Right lobe of liver (tissue), 6 donors: ENCODE data around the gene PITPNM3. TPM values are rescaled to one million over a fixed set of nuclear protein-coding genes. Genes with fewer than 3 reads are reported as not detected.
A peak's percentile ranks its signal among the peaks of the same experiment; 100 is the strongest.

ENCODE experiments used
- ATAC-seq, 4 donors: fragments of 200-7000 bp; cut with Tn5 transposase; one replicate each; pipeline ENCODE4 v1.9.1; 2020; ENCODE audit warnings: mild to moderate bottlenecking in 4 of 4, moderate library complexity in 4 of 4
- DNase-seq, 3 donors: peaks; one replicate each; pipeline ENCODE4 v3.0.0-alpha.2; 2020
- H3K27ac ChIP-seq, 3 donors: fragments of 200-600 bp; one replicate each; pipeline ENCODE4 v1.8.0; 2022
- H3K27me3 ChIP-seq, 2 donors: fragments of 200-600 bp; one replicate each; pipeline ENCODE4 v1.8.0; 2022
- H3K36me3 ChIP-seq, 4 donors: fragments of 200-600 bp; sonication (generic) in 1 of 4; one replicate each; pipeline versions ENCODE4 v1.5.1 to v1.8.0; 2017 to 2022; ENCODE audit warnings: control low read depth in 1 of 4
- H3K4me1 ChIP-seq, 4 donors: fragments of 200-600 bp; sonication (generic) in 1 of 4; one replicate each; pipeline versions ENCODE4 v1.5.1 to v1.8.0; 2017 to 2022; ENCODE audit warnings: control low read depth in 1 of 4
- H3K4me3 ChIP-seq, 3 donors: fragments of 200-600 bp; one replicate each; pipeline ENCODE4 v1.8.0; 2022
- H3K9me3 ChIP-seq, 4 donors: fragments of 200-600 bp; sonication (generic) in 1 of 4; one replicate each; pipeline versions ENCODE4 v1.5.1 to v1.8.0; 2017 to 2022; ENCODE audit warnings: control low read depth in 1 of 4
- CTCF ChIP-seq, 4 donors: fragments of 200-600 bp in 3 of 4; fragments of 450-650 bp in 1 of 4; IDR thresholded peaks; one replicate each; pipeline versions ENCODE4 v1.5.1 to v1.8.0; 2016 to 2022; ENCODE audit warnings: antibody characterized with exemption in 4 of 4, mild to moderate bottlenecking in 2 of 4
- POLR2A ChIP-seq: fragments of 450-650 bp; IDR thresholded peaks from one replicate; pipeline ENCODE4 v1.6.1; 2017; ENCODE audit warnings: antibody characterized with exemption, mild to moderate bottlenecking
- WGBS: methylation state at CpG from one replicate; pipeline ENCODE4 v1.1.6; 2018; ENCODE audit warnings: low coverage, low lambda C conversion rate; ENCODE audit not compliant: insufficient coverage; ENCODE audit errors: missing lambda C conversion rate; 5-methylcytosine and 5-hydroxymethylcytosine counted together
- intact Hi-C, 2 donors: fragments of 100-400 bp; cut with DNase I; formaldehyde crosslinking; loops; one replicate each; pipeline versions ENCODE4 v1.11.2 to v1.14.1; 2022
- total RNA-seq, 6 experiments: library from RNA; depleted of rRNA in 2 of 6; stranded (reverse); fragments of >200 nt in 2 of 6; fragmentation: NEBNext Ultra II Directional in 3 of 6; extraction: Animal tissue kit (Norgen Biotek cat#: 25700) in 3 of 6; gene quantifications; one replicate each; pipeline versions ENCODE4 v1.1.0 to v1.2.4, GENCODE V29; 2016 to 2023
- donor health status: DM: no; HTN: yes; CAD: no.
- donor health status: DM: no; HTN: no; CAD: no.
- donor health status: DM: no; HTN: no; CAD: no.
- donor health status: DM: no; HTN: yes; CAD: no.
- donor health status: DM: no; HTN: yes; CAD: no.

The PITPNM3 gene
- total RNA-seq, 6 experiments from 2014 or later: 0.91 to 3.8 (median 1.2) TPM

GRCh38 chr17:6560496-6560895 is 4.1 kb upstream of the PITPNM3 start:
- no peak for TF ChIP-seq CTCF (IDR thresholded peaks at IDR 0.05)
- DNase-seq (no peak), ATAC-seq (no peak)
- intact Hi-C loops: no loop called here
- Histone ChIP-seq H3K9me3 (no peaks in the 10 kb centered on the region), H3K36me3 (no peaks in the 10 kb centered on the region), H3K4me3 (no peak overlapping the region), H3K27me3 (no peaks in the 10 kb centered on the region), H3K27ac (no peak overlapping the region), H3K4me1 (peaks cover 0 to 6% (median 0%) of the 10 kb centered on the region in 4 donors)
- 59% methylated on average over 3 of the region's 3 CpGs for WGBS

- no peak overlapping the region for H3K27ac ChIP-seq
- H3K9me3 ChIP-seq: no peaks in the 10 kb centered on the region
- peak in 1 of 3 donors; percentile 25 for DNase-seq
- no peaks in the 10 kb centered on the region for H3K36me3 ChIP-seq
- TF ChIP-seq POLR2A (no peak), CTCF (IDR thresholded peaks at IDR 0.05) (no peak)
- H3K4me1 ChIP-seq: peaks cover 0 to 6% (median 0%) of the 10 kb centered on the region in 4 donors
- WGBS: 100% methylated on average over 3 of the region's 5 CpGs
- no peak overlapping the region for H3K4me3 ChIP-seq
- H3K27me3 ChIP-seq: no peaks in the 10 kb centered on the region
- ATAC-seq: no peak
- intact Hi-C loops: no loop called here
Observed at GRCh38 chr17:6559753-6560215, 3.4 kb upstream of the PITPNM3 start.

- no peaks in the 10 kb centered on the region for H3K27me3 ChIP-seq
- H3K4me1 ChIP-seq: peaks cover 0 to 6% (median 0%) of the 10 kb centered on the region in 4 donors
- no peak overlapping the region for H3K27ac ChIP-seq
- intact Hi-C loops: no loop called here
- peak; percentile 22 to 53 (median 31) for ATAC-seq
- no peak for TF ChIP-seq POLR2A
- no peak for TF ChIP-seq CTCF (IDR thresholded peaks at IDR 0.05)
- H3K9me3 ChIP-seq: no peaks in the 10 kb centered on the region
- WGBS: 90% methylated on average over 5 of the region's 11 CpGs
- no peak overlapping the region for H3K4me3 ChIP-seq
- no peaks in the 10 kb centered on the region for H3K36me3 ChIP-seq
- peak in 2 of 3 donors; percentile 14 to 27 for DNase-seq
Observed at GRCh38 chr17:6558932-6559752, 2.8 kb upstream of the PITPNM3 start.

- Histone ChIP-seq H3K4me1 (peaks cover 0 to 6% (median 0%) of the 10 kb centered on the region in 4 donors), H3K9me3 (no peaks in the 10 kb centered on the region), H3K4me3 (no peak overlapping the region), H3K36me3 (no peaks in the 10 kb centered on the region), H3K27me3 (no peaks in the 10 kb centered on the region), H3K27ac (no peak overlapping the region)
- TF ChIP-seq CTCF (IDR thresholded peaks at IDR 0.05): no peak
- intact Hi-C loops: no loop called here
- no CpG with 5 or more reads among the region's 6 CpGs for WGBS
- DNase-seq: peak in 1 of 3 donors; percentile 37
- ATAC-seq: no peak
Observed at GRCh38 chr17:6558276-6558675, 1.9 kb upstream of the PITPNM3 start.
